Amygdala (tissue), 56 donors: ENCODE measurements around the gene LGALS3.

Experiments
- DNase-seq, 56 donors: peaks; one replicate each; lab custom pipeline; 2025; lab: John Stamatoyannopoulos, UW

The LGALS3 gene

DNA sequence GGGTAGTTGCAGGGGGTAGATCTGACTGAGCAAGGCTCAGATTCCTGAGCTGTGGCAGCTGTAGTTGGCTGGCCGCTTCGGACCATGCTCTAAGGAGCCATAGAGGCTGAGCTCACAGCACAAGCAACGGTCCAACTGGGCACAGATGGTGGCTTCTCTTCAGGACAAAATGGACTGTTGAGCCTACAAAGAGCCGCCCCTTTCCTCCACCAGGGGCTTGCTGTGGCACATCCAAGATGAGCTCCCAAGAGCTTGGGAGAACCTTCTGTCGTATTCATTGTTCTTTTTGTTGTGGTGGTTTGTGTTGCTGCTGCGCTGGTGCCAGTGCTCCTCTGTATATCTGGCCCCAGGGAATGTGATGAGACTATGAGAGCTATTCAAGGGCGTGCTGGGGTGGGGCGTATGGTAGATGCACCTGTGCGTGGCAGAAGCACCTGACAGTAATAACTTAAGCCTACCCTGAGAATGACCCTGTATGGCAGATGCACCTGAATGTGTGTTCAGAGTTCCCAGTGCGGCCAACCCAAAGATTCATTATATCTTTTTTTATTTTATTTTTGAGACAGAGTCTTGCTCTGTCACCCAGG, 17.8 kb upstream of the LGALS3 start:
- no peak for DNase-seq

DNA sequence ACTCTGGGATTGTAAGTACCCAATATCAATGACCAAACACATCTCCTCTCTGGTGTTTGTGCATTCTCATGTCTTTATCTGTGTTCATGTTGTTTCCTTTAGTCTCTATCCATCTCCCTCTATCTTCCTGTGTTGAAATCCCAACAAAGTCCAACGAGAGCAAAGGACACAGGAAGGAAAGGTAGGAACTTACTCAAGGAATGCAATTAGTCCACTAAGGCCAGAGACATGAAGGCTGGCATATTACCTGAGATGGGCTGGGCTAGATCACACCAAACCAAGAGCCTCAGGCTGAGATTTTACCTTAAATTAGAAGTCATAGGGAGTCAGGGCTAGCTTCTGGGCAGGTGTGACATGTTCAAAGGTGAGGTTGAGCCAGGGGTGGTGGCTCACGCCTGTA, 14.3 kb upstream of the LGALS3 start:
- no peak for DNase-seq

DNA sequence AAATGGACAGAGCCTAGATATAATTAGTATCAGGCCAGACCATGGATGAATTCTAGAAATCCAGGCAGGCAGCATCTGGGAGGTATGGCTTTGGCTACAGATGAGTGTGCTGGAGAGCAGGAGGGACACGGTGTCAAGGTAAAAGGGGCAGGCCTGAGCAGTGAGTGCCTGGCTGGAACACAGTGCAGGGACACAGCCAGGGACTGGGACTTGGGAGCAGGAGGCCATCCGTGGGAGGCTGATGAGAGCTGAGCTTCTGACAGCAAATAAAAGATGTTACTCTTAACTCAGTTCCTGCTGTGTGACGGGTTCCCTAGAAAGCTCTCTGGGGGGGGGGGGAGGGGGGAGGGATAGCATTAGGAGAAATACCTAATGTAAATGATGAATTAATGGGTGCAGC, 13.6 kb upstream of the LGALS3 start:
- DNase-seq, result no peak

DNA sequence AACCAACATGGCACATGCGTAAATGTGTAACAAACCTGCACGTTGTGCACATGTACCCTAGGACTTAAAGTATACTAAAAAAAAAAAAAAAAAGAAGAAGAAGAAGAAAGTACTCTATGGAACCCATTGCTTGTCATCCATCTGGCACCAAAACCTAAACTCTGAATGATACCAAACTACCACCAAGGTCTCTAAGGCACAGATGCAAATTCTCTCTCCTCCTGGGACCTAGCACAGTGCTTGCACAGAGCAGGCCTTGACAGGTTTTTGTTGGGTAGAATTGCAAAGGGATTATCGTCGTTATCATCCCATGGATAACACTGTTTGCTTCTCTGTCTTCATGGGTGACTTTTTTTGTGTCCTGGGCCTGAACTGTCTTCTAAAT, 13.2 kb upstream of the LGALS3 start:
- DNase-seq, result no peak

DNA sequence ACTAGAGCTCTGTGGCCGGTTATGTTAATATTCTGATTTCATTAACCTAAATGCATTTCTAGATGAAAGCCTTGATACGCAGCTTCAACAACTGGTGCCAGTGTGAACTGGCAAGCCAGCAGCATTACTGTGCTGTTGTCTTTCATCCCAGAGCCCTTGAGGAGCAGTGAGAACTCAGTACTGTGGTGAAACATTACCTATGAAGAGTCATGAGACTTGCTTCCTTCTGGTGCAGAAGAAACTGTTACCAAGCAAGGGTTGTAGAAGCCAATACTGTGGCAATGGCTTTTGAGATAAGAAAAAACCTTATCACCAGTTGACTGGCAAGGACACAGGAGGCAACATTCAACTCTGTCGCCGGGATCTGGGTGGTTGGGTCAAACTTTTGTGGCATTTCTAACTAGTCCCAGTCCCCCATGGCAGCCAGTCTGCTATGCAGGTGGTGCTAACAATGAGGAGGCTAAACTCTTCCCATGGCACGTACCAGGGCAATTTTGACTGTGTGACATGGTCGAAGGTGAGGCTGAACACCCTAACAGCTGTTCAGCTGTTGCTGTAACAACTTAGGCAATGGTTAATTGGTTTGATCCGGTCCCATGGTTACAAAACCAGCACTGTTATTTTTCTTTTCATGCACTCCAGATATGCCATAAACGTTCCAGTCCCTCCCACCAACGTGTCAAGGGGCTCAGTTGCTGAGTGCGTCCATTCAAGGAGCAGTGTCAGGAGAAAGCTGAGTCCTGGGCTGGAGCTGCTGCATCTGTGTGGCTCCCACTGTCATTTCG, 12.6 kb upstream of the LGALS3 start:
- DNase-seq, result no peak

DNA sequence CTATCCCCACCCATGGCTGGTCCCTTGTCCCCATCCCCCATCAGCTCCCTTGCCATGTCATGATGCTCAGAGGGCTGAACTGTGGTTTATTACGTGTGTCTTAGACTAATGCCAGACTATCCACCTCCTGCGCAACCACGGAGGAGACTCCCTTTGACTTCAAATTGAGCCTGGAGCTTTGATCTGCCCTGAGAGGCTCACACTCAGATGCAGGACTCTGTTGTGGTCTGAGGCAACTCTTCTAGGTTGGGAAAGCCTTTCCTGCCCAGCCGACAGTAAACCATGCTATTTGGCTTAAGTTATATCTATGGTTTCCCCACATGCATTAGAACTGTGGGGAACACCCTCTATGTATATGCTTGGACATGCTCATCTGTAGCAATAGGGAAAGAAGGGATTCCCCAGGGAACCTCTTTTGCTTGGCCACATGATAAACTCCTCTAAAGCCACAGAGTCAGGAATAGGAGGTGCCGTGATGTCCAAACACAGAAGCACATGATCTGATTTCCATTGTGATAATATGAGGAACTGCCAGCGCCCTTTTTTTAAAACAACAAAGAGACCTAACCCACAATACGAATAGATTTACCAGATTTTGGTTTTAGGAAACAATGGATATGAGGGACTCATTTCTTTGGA, 11.1 kb upstream of the LGALS3 start:
- DNase-seq, result no peak

DNA sequence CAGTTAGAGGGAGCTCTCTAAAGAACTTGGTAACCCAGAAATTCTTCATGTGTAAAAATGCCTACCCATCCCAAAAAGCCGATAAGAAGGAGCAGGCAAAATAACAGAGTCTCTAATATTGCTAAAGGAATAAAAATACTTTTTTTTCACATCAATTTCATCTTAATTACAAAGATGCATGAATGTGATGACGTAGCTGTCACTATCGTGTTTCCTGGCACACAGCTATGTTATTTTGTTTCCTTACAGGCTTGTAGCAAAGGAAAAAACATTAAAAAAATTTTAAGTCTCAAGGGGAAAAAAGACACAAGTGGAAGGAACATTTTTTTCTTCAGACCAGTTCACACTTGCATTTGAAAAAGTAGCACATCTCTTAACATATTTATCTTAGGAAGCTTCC, 10.3 kb upstream of the LGALS3 start:
- DNase-seq, result no peak

DNA sequence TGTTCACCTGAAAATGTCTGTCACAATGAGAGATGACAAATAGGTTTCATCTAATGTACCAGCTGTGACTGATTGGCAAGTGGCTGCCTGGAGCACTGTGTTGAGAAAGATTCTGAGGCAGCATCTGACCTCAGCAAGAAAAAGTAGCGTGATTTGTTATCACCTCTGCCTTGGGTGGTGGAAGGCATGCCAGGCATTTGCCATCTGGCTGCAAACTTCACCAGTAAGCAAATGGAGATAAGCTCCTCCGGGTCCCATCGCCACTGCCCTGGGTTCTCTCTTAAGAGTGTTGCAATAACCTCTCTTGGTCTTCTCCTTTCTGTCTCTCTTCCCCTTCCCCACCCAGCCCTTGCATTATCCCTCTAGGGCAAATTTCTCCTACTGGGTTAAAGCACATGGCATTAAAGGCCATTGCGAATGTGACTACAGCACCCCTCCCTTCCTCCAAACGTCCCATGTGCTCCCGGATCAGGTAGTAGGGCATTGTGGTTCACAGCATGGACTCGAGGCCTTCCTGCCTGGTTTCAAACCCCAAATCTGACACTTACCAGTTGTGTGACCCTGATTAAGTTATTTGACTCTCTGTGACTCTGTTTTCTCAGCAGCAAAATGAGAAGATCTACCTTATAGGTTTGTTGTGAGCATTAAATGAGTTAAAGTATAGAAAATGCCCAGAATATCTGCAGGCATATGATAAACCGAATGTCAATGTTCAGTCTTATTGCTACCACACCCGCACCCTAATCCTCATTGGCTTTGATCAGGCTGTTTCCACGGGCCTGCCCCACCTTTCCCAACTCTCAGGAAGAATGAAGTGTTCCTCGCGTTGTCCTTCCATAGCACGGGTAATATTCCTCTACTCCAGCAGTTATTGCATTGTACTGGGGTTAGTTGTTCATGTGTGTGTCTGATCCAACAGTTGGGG, 8.2 kb upstream of the LGALS3 start:
- DNase-seq, result no peak

DNA sequence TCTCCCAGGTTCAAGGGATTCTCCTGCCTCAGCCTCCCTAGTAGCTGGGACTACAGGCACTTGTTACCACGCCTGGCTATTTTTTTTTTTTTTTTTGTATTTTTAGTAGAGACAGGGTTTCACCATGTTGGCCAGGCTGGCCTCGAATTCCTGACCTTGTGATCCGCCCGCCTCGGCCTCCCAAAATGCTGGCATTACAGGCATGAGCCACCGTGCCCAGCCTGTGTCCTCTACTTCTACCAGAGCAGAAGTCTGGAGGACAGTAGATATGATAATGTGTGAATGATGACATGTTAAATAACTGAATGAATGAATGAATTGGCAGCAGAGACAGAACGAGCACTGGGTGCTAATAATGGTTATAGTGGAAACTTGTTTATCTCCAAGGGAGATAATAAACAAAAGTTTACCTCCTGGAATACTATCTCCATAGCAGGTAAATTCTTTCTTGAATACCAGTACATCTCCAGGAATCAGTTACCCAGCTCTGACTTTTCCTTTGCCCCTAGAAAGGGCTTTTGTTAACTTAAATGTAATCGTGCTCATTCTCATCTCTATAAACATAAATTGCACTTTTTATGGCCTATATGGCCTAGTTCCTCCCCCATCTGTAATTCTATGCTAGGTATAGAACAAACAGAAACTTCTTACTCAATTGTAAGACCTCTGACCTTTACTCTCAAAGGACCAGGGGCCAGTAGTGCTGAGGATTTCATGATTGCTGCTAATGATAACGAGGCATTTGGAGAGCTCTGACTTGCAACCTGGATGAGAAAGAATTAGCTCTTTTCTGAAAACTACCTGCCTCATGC, 7.2 kb upstream of the LGALS3 start:
- no peak for DNase-seq

DNA sequence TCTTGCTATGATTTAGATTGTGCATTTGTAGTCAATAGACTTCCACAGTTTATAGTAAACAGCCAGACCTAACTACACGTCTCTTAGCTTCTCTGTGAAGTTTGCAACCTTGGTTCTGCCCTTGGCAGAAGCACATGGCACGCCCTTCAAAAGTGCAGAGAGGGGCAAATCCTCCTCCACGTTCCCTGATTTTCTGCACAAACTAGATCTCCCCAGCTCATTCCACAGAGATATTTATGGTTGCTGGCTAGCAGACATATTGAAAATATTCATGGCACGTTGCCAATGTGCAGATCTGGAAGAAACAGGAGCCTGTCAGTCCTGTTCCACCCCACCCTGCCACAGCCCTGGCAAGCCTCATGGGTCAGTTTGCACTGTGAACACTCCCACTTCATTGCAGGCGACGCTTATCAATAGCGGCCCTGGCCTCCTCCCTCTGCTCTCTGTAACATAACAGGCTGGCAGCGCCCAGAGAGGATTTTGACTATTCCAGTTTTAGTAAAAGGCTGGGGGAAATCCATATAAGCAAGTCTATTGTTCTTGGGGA, 6.5 kb upstream of the LGALS3 start:
- DNase-seq, result peak in 1 of 56 donors; percentile 35

DNA sequence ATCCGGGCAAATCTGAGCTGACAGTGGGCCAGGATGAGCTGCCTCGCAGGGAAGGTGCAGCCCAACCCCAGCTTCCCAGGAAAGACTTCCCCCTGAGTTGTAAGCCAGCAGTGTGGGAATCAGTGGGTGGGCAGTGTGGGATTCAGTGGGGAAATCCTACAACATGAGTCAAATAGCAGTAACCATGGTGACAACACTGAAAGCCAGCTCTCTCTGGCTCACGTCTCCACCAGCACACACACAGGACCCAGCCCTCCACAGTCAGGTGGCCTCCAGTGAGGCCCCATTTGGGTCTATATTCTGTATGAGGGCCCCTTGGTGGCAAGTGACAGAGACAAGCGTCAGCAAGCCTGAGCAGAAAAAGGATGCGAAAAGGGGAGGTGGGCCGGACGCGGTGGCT, 6.0 kb upstream of the LGALS3 start:
- peak in 12 of 56 donors; percentile 10 to 69 (median 22) for DNase-seq

DNA sequence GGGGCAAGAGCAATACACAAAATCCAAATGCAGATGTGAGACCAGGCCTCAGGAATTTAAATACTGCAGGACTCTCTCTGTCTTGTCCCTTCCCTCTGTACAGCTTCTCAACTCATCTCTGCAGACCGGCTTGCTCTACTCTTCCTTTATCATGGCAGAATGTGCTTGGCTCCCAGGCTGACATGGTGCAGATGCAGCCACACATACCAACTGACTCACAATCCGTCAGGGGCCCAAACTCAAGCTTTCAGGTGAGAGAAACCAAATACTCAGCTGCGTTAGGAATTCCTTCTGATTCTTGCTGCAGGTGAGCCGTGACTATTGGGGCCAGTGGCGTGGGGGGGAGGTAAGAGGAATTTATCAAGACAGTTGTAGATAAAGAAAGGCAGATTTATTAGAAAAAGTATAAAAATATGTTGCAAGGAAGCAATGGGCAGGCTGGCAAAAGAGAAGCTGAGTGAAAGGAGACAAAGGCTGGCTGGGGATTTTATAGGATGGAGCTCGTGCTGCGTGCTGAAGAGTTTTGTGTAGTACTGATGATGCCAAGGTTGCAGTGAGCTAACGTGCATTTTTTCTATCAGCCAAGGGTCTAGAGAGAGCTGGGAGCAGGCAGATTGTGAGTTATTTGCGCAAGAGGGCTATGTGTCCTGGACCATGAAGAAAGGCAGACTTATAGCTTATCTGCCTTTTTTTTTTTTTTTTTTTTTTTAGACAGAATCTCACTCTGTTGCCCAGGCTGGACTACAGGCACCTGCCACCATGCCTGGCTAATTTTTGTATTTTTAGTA, 5.0 kb upstream of the LGALS3 start:
- DNase-seq, result no peak

DNA sequence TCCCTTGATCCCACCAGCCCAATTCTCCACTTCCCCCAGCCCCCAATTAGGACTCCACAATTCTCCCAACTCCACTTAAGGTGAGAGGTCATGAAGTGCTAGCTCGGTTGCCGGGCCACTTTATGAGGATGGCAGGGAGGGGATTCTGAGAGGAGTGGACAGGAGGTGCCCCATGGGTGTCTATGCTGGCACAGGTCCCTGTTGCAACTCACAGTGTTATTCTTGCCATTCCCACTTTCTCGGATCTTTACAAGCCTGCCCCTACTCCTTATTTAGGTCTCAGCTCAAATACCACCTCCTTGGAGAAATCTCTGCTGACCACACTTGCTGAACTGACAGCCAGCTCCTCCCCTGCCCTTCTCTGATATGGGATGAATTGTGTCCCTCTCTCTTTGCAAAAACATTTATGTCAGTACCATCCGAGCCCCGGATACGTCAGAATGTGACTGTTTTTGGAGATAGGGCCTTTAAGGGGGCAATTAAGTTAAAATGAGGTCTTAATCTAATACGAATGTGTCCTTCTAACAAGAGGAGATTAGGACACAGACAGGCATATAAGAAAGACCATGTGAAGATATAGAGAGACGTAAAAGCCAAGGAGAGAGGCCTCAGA, 4.2 kb upstream of the LGALS3 start:
- no peak for DNase-seq

DNA sequence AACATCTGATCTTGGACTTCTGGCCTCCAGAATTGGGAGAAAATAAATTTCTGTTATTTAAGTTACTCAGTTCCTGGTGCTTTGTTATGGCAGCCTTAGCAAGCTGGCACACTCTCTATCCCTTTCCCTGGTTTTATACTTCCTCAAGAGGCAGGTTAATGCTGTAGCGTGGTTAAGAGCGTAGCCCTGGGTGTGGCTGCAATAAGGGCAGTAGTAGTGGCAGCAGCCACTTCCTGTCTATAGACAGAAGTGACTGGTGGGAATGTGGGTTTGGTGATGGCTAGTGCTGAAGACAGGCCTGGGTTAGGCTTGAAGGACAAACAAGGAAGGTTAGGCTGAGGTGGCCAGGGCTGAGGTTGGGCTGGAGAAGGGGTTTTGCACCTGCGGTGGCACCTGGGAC, 3.6 kb upstream of the LGALS3 start:
- DNase-seq, result no peak

DNA sequence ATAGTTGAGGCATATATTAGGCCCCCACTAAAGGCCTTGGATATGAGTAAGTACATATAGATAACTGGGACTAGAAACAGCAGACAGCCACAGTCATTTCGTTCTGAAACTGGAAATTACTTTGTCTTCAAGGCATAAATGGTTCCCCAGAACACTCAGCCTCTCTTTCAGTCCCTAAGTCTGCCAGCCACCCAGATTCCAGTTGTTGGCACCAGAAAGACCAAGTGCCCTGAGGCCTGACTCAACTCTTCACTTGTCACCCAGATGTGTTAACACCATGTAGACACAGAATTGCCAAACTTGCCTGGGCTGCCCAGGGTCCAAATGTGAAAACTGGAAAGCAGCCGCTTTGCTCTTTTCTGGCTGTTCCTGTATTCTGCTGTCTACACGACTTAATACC, 3.0 kb upstream of the LGALS3 start:
- DNase-seq, result no peak

DNA sequence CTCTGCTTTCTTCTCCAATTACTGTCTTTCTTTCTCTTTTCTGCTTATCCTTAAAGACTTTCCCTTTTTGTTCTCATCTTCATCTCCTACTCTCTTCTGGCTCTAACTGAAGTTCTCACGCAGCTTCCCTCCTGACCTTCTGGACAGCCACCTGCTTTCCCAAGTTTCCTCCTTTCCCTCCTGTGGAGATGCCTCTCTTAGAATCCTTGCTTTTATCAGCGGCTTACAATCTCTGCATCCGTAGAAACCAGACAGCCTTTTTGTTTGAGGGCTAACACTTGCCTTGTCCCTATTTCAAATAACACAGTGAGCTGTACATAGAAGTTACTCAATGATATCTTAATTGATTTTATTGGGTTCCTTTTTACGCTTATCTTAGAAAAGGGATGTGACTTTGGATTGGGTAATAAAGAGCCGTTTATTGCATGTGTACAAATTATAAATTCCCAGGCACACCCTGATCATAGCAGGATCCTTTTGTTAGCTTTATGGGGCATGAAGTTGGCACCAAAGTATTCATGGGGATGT, 2.1 kb upstream of the LGALS3 start:
- DNase-seq, result no peak

DNA sequence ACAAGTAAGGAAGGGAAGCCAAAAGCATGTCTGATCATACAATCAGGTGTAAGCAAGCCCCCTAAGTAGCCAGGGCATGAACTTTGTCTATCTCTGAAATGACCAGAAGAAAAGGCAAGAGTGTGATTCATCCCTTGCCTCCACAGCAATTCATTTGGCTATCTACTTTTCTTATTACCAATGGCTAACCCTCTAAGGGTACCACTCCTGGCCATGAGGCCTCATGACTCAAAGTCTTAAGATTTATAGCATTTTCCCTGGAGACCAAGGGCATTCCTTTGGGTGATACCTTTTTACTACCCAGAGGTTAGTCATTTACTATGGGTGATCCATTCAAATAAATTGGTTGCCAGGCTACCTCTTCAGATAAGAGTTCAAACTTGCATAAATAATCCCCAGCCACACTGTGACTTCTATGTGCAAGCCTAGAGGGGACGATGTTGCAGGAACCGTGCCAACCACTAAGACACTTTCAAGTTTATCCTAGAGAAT, 1.5 kb upstream of the LGALS3 start:
- DNase-seq, result no peak
